NCI-H2029 (cell line): ENCODE data around the gene NEK8.
"Not testable (repeated sequence)": the region's sequence is repeated elsewhere in the genome, so short reads cannot be mapped to it uniquely, and the experiment has no call there.

Experiments
- DNase-seq: peaks from one replicate; lab custom pipeline; 2025; lab: John Stamatoyannopoulos, UW

Gene NEK8

GRCh38 chr17:28763804-28764266 is 35.2 kb downstream of the NEK8 start:
- DNase-seq, result peak; percentile 54

- DNase-seq, result no peak
Measured at GRCh38 chr17:28765038-28765437, 36.5 kb downstream of the NEK8 start.

- DNase-seq, result no peak
Measured at GRCh38 chr17:28773736-28774135, 45.1 kb downstream of the NEK8 start.

- DNase-seq, result no peak
Measured at GRCh38 chr17:28774206-28774605, 45.6 kb downstream of the NEK8 start.

- DNase-seq, result no peak
Measured at GRCh38 chr17:28777178-28777577, 48.6 kb downstream of the NEK8 start.

- not testable (repeated sequence) for DNase-seq
Measured at GRCh38 chr17:28779601-28780000, 51.0 kb downstream of the NEK8 start.

- no peak for DNase-seq
Measured at GRCh38 chr17:28783161-28783560, 54.6 kb downstream of the NEK8 start.

GRCh38 chr17:28788100-28788499 is 59.5 kb downstream of the NEK8 start:
- no peak for DNase-seq
